K562 treated with DMSO at 1 percent for 4 hours (cell line): ENCODE data around the gene SPINK14. TPM values are rescaled to one million over a fixed set of nuclear protein-coding genes. Genes with fewer than 3 reads are reported as not detected.

Experiments
- total RNA-seq: library from RNA; unstranded; fragments of 300-600 nt; gene quantifications from 2 replicates; pipeline ENCODE4 v1.2.3, GENCODE V29; 2022; ENCODE audit not compliant: insufficient read depth

Gene SPINK14, protein sequence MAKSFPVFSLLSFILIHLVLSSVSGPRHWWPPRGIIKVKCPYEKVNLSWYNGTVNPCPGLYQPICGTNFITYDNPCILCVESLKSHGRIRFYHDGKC
- total RNA-seq: not detected in 2 replicates

DNA sequence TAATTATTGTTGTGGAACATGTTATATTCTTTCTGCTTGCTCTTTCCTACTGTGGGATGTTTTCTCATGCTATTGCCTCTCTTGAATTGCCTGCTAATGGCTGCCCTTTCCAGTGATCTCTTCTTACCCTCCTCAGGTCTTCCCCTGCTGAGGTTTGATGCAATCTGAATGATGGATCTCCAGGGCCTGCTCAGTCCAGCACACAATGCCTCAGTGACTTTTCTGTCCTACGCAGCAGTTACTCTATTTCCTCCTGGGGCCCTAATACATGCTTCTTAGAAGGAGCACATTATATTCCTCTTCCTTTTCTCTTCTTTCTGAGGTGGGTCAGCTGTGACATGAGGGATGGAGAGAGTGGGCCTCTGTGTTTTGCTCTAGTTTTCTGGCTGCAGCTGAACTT, at the start of gene SPINK14:
Gene SPINK14 (plus strand): TSS at position 301 of the 400 bp plus-strand sequence. CDS start 1,187 bp downstream, outside the sequence.

DNA sequence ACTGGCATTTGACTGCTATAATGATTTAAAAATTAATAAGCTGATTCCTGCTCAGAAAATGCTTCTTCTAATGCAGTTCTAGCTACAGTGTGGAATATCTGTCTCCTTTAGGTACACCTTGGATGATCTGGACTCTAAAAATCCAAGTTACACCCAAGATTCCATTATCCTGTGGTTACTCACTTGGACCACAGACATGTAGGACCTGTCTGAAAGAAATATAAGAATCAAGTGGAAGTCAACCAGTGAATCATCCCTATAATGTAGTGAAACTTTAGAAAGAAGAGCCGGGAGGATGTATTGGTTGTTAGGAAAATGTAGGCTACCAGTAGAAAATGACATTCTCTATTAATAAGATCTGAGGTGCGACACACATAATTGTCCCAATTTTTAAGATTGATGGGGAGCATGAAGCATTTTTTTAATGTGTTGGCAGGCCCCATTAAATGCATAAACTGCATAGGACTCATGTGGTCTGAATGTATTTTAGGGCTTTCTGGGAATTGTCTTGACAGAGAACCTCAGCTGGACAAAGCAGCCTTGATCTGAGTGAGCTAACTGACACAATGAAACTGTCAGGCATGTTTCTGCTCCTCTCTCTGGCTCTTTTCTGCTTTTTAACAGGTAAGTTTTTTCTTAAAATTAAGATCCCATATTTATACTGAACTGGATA, 34.3 kb downstream of the SPINK14 start, which contains the start of gene SPINK6:
Gene SPINK6 (plus strand): TSS at position 512 of the 673 bp plus-strand sequence. CDS start 55 bp downstream, at position 567.

Other genes with a start within 250 kb of the SPINK14 start
- 0.33 TPM in 1 of 2 replicates, not detected in the other for gene SPINK5, start 104.6 kb upstream of the SPINK14 start, total RNA-seq
- gene SPINK6, start 34.5 kb downstream of the SPINK14 start, total RNA-seq: not detected in 2 replicates
- not detected in 2 replicates for gene MARCOL, start 70.0 kb downstream of the SPINK14 start, total RNA-seq
- not detected in 2 replicates for gene SPINK13, start 100.2 kb downstream of the SPINK14 start, total RNA-seq
- not detected in 2 replicates for gene SPINK7, start 143.9 kb downstream of the SPINK14 start, total RNA-seq
- not detected in 2 replicates for gene SPINK9, start 167.0 kb downstream of the SPINK14 start, total RNA-seq
- 11.0 and 17.5 TPM in 2 replicates for gene FBXO38, start 215.4 kb downstream of the SPINK14 start, total RNA-seq